H1 (cell line): ENCODE results near the gene RYR3. TPM values are rescaled to one million over a fixed set of nuclear protein-coding genes. Genes with fewer than 3 reads are reported as not detected.

Experiments
- CTCF ChIA-PET: fragments of 300-600 bp; sonication (Branson Sonifier 250); formaldehyde crosslinking; loops from one replicate; lab custom pipeline; 2021; ENCODE audit not compliant: partially characterized antibody; lab: Charles Lee
- POLR2A ChIA-PET: fragments of 300-600 bp; sonication (Branson Sonifier 250); formaldehyde crosslinking; loops from one replicate; lab custom pipeline; 2021; ENCODE audit warnings: inconsistent platforms; ENCODE audit not compliant: partially characterized antibody; lab: Charles Lee
- DNase-seq, 2 experiments: peaks; one replicate each; pipeline versions ENCODE4 v3.0.0 to v3.0.0-alpha.2; 2010 to 2022; ENCODE audit warnings: low spot score in 2 of 2, low read depth in 1 of 2, mixed read lengths in 1 of 2
- FAIRE-seq: peaks from 2 replicates; lab custom pipeline; 2011; peaks lifted over from hg19 to GRCh38; lab: Jason Lieb, UNC
- H2AFZ ChIP-seq: 2 replicates; pipeline ENCODE4 v1.8.1; 2012; ENCODE audit warnings: low read length, inconsistent platforms
- H2AK5ac ChIP-seq: 2 replicates; pipeline ENCODE4 v1.6.1; 2013; ENCODE audit warnings: low read depth, low read length
- H2BK120ac ChIP-seq: replicated peaks from 2 replicates; pipeline ENCODE3; 2013; ENCODE audit warnings: low read depth, low read length, inconsistent platforms
- H2BK12ac ChIP-seq: 2 replicates; pipeline ENCODE4 v1.6.1; 2013; ENCODE audit warnings: low read depth, low read length
- H2BK15ac ChIP-seq: 2 replicates; pipeline ENCODE4 v1.6.1; 2013; ENCODE audit warnings: low read length
- H2BK20ac ChIP-seq: 2 replicates; pipeline ENCODE4 v1.6.1; 2013; ENCODE audit warnings: low read length
- H2BK5ac ChIP-seq: 2 replicates; pipeline ENCODE4 v1.6.1; 2013; ENCODE audit warnings: low read depth, low read length
- H3K14ac ChIP-seq: 2 replicates; pipeline ENCODE4 v1.6.1; 2013; ENCODE audit warnings: inconsistent platforms; ENCODE audit not compliant: insufficient read length
- H3K18ac ChIP-seq: 2 replicates; pipeline ENCODE4 v1.6.1; 2013; ENCODE audit warnings: low read length; ENCODE audit errors: extremely low read depth
- H3K23ac ChIP-seq: 2 replicates; pipeline ENCODE4 v1.6.1; 2013; ENCODE audit warnings: inconsistent platforms; ENCODE audit not compliant: insufficient read length
- H3K23me2 ChIP-seq: 2 replicates; pipeline ENCODE4 v1.6.1; 2013; ENCODE audit warnings: low read depth, low read length
- H3K27ac ChIP-seq: 2 replicates; pipeline ENCODE4 v1.6.1; 2011; ENCODE audit warnings: low read depth, low read length, inconsistent platforms
- H3K27me3 ChIP-seq, 4 experiments: replicated peaks in 1 of 4; 1 replicate in 1 of 4; 2 replicates in 3 of 4; pipeline versions ENCODE4 v1.6.1 to v1.8.1; 2011 to 2013; ENCODE audit warnings: low read length in 3 of 4, mild to moderate bottlenecking in 3 of 4, inconsistent platforms in 2 of 4, mixed read lengths in 2 of 4, moderate library complexity in 1 of 4; ENCODE audit not compliant: control insufficient read depth in 3 of 4, insufficient read depth in 3 of 4; ENCODE audit errors: extremely low read depth in 1 of 4
- H3K36me3 ChIP-seq, 4 experiments: 2 replicates each; pipeline versions ENCODE4 v1.6.1 to v1.8.1; 2011 to 2013; ENCODE audit warnings: mild to moderate bottlenecking in 4 of 4, low read length in 3 of 4, moderate library complexity in 2 of 4, control low read depth in 1 of 4, inconsistent platforms in 1 of 4; ENCODE audit not compliant: insufficient read depth in 4 of 4, control insufficient read depth in 2 of 4
- H3K4ac ChIP-seq: replicated peaks from 2 replicates; pipeline ENCODE3; 2013; ENCODE audit warnings: low read length, low read depth, mixed read lengths, inconsistent platforms; ENCODE audit not compliant: insufficient read length
- H3K4me1 ChIP-seq, 4 experiments: replicated peaks in 1 of 4; 1 replicate in 1 of 4; 2 replicates in 3 of 4; pipeline versions ENCODE4 v1.6.1 to v1.8.1; 2011 to 2013; ENCODE audit warnings: low read length in 3 of 4, inconsistent platforms in 2 of 4, mixed read lengths in 1 of 4; ENCODE audit not compliant: insufficient read depth in 4 of 4, control insufficient read depth in 3 of 4
- H3K4me2 ChIP-seq, 2 experiments: 2 replicates each; pipeline versions ENCODE4 v1.6.1 to v1.8.1; 2011 to 2013; ENCODE audit warnings: low read depth in 2 of 2, low read length in 2 of 2, control low read depth in 1 of 2, inconsistent platforms in 1 of 2, mild to moderate bottlenecking in 1 of 2; ENCODE audit not compliant: insufficient read depth in 1 of 2
- H3K4me3 ChIP-seq, 4 experiments: fragments of 200-600, 300-600 bp in 1 of 4; sonication (generic), shearing (Covaris generic), sonication (Bioruptor Twin) in 1 of 4; 2 replicates each; pipeline versions ENCODE4 v1.5.1 to v1.8.1; 2011 to 2016; ENCODE audit warnings: low read length in 4 of 4, low read depth in 3 of 4, control low read depth in 2 of 4, inconsistent platforms in 2 of 4, mild to moderate bottlenecking in 2 of 4, mixed read lengths in 1 of 4, moderate library complexity in 1 of 4; ENCODE audit not compliant: insufficient read depth in 2 of 4; ENCODE audit errors: extremely low read depth in 1 of 4
- H3K56ac ChIP-seq: replicated peaks from 2 replicates; pipeline ENCODE3; 2013; ENCODE audit warnings: low read depth, mild to moderate bottlenecking, mixed read lengths, low read length, inconsistent platforms; ENCODE audit not compliant: insufficient read length
- H3K79me1 ChIP-seq: 2 replicates; pipeline ENCODE4 v1.6.1; 2013; ENCODE audit warnings: low read depth, low read length, control low read depth
- H3K79me2 ChIP-seq, 2 experiments: 2 replicates each; pipeline versions ENCODE4 v1.6.1 to v1.8.1; 2012 to 2013; ENCODE audit warnings: low read length in 2 of 2, mild to moderate bottlenecking in 2 of 2, inconsistent platforms in 1 of 2; ENCODE audit not compliant: insufficient read depth in 2 of 2, control insufficient read depth in 1 of 2
- H3K9ac ChIP-seq, 4 experiments: replicated peaks in 1 of 4; 1 replicate in 1 of 4; 2 replicates in 3 of 4; pipeline versions ENCODE4 v1.6.1 to v1.8.1; 2011 to 2013; ENCODE audit warnings: low read depth in 3 of 4, low read length in 3 of 4, control low read depth in 2 of 4, mild to moderate bottlenecking in 2 of 4, moderate library complexity in 2 of 4, inconsistent platforms in 1 of 4; ENCODE audit errors: extremely low read depth in 1 of 4
- H3K9me3 ChIP-seq, 2 experiments: 2 replicates each; pipeline versions ENCODE4 v1.6.1 to v1.8.1; 2012 to 2013; ENCODE audit warnings: mild to moderate bottlenecking in 2 of 2, moderate library complexity in 2 of 2, control low read depth in 1 of 2, inconsistent platforms in 1 of 2, low read depth in 1 of 2, low read length in 1 of 2, mixed read lengths in 1 of 2; ENCODE audit not compliant: insufficient read depth in 2 of 2
- H4K20me1 ChIP-seq, 2 experiments: replicated peaks in 1 of 2; 2 replicates each; pipeline versions ENCODE3 to v1.8.1; 2011 to 2013; ENCODE audit warnings: inconsistent platforms in 2 of 2, low read length in 2 of 2, mild to moderate bottlenecking in 1 of 2; ENCODE audit not compliant: insufficient read depth in 2 of 2, control insufficient read depth in 1 of 2
- H4K5ac ChIP-seq: 2 replicates; pipeline ENCODE4 v1.6.1; 2013; ENCODE audit warnings: low read length, low read depth, mixed read lengths, inconsistent platforms; ENCODE audit not compliant: insufficient read length
- H4K8ac ChIP-seq: 2 replicates; pipeline ENCODE4 v1.8.0; 2013; ENCODE audit warnings: mild to moderate bottlenecking, moderate library complexity, low read length, inconsistent platforms; ENCODE audit not compliant: insufficient read depth; ENCODE audit errors: extremely low read depth
- H4K91ac ChIP-seq: replicated peaks from 2 replicates; pipeline ENCODE3; 2013; ENCODE audit warnings: low read length, mixed read lengths, inconsistent platforms; ENCODE audit not compliant: insufficient read length
- BCL11A ChIP-seq, 2 experiments: IDR thresholded peaks; one replicate each; pipeline ENCODE4 v1.6.1; 2011; ENCODE audit warnings: low read depth in 2 of 2, low read length in 2 of 2, mild to moderate bottlenecking in 2 of 2
- E2F6 ChIP-seq: IDR thresholded peaks from 2 replicates; pipeline ENCODE4 v1.6.1; 2012; ENCODE audit warnings: inconsistent platforms
- YY1 ChIP-seq: IDR thresholded peaks from 2 replicates; pipeline ENCODE4 v1.6.1; 2011; ENCODE audit warnings: low read depth, mild to moderate bottlenecking, low read length
- WGBS, 2 experiments: shearing (Covaris generic) in 1 of 2; methylation state at CpG; one replicate each; pipeline versions ENCODE4 v1.1.6 to v1.1.7; 2013 to 2015; ENCODE audit warnings: low lambda C conversion rate in 2 of 2, mixed read lengths in 2 of 2, inconsistent platforms in 1 of 2, low coverage in 1 of 2, missing lambda C conversion rate in 1 of 2; ENCODE audit not compliant: insufficient replicate concordance in 2 of 2, insufficient coverage in 1 of 2, insufficient read length in 1 of 2; ENCODE audit errors: extremely low coverage in 1 of 2, missing lambda C conversion rate in 1 of 2; 5-methylcytosine and 5-hydroxymethylcytosine counted together
- polyA plus RNA-seq, 7 experiments: library from polyadenylated mRNA; depleted of rRNA in 3 of 7; stranded (reverse) in 5 of 7; unstranded in 2 of 7; fragments of >200 nt in 5 of 7; fragments of 200-250 nt in 2 of 7; gene quantifications; 1 replicate in 5 of 7; 2 replicates in 1 of 7; 4 replicates in 1 of 7; pipeline versions ENCODE4 v1.2.1 to v1.2.3, GENCODE V29; 2011 to 2013; ENCODE audit warnings: missing spikeins in 2 of 7, mixed read lengths in 2 of 7
- total RNA-seq: library from RNA; stranded (reverse); fragmentation: NEBNext Ultra II Directional; extraction: Animal tissue kit (Norgen Biotek cat#: 25700); gene quantifications from 2 replicates; pipeline ENCODE4 v1.2.1, GENCODE V29; 2021

RYR3 gene
- total and polyA plus RNA-seq, 2 of the 8 experiments (the other 6 are each of a cell fraction or from before 2014, with no cell fraction given), result 0.33 to 3.4 TPM

GRCh38 chr15:33467146-33467815, 156.5 kb downstream of the RYR3 start:
- TF ChIP-seq BCL11A (IDR thresholded peaks at IDR 0.05; ENCODE audit: low read depth in 2 of 2, low read length in 2 of 2) (no peak), YY1 (peak; percentile 50; the same call in 1 of the 2 replicates), E2F6 (0 out of 2 replicates have a peak, but pooled peaks have one; percentile 25)
- Histone ChIP-seq H4K5ac (no peak overlapping the region), H3K9me3 (no peaks in the 10 kb centered on the region), H3K4me2 (no peak overlapping the region), H4K20me1 (no peaks in the 10 kb centered on the region), H3K79me1 (no peaks in the 10 kb centered on the region), H4K8ac (no peak overlapping the region), H2BK5ac (no peak overlapping the region), H4K91ac (no peak overlapping the region), H3K36me3 (no peaks in the 10 kb centered on the region), H3K23ac (no peak overlapping the region), H3K23me2 (no peaks in the 10 kb centered on the region), H3K4ac (no peak overlapping the region), H2AFZ (no peak overlapping the region), H3K9ac (no peak overlapping the region), H2BK12ac (no peak overlapping the region), H3K4me3 (no peak overlapping the region), H3K27me3 (peaks cover 0 to 7% (median 2%) of the 10 kb centered on the region in 4 experiments; a peak in 3 of 7 replicates), H2BK15ac (no peak overlapping the region), H2BK120ac (no peak overlapping the region), H3K4me1 (peaks cover 0 to 3% (median 2%) of the 10 kb centered on the region in 4 experiments; a peak in 2 of 7 replicates), H3K79me2 (no peaks in the 10 kb centered on the region), H3K27ac (no peak overlapping the region), H3K18ac (no peak overlapping the region), H2BK20ac (no peak overlapping the region), H3K14ac (no peak overlapping the region), H2AK5ac (no peak overlapping the region), H3K56ac (no peak overlapping the region)
- ChIA-PET CTCF (interaction anchor here (0.5 to 1.0 kb wide), 3 partner anchors 25 to 73 kb away, joined by 3 to 4 read pairs (median 3); no protein-coding TSS in a partner anchor), POLR2A (no interaction called here)
- no peak for DNase-seq
- WGBS, 2 experiments, result 91% methylated on average over 6 of the region's 6 CpGs; no CpG with 5 or more reads in 1 of the 2 experiments
- no peak for FAIRE-seq
